ENCODE measurements around the gene GIMAP8. TPM values are rescaled to one million over a fixed set of nuclear protein-coding genes. Genes with fewer than 3 reads are reported as not detected.

GIMAP8 gene
- total RNA-seq, 2 donors from 2014 or later, result 0.99 to 5.4 TPM

DNA sequence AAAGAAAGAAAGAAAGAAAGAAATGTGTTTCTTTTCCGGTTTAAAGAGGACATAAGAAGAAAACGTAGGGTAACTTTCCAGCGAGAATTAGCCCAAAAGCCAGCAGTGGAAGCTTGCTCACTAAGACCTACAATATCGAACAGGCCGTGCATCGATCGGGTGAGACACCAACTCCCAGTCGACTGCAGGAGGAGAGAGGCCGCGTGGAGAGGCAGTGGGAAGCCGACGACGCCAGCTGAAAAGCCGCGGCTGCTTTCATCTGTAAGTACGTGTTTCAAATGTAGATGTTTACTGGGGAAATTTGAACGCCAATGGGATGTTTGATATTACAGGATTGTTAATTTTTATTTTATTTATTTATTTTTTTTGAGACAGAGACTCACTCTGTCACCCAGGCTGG is 28.6 kb upstream of the GIMAP8 start:
- DNase-seq, result peak in 1 of 4 donors; percentile 9

DNA sequence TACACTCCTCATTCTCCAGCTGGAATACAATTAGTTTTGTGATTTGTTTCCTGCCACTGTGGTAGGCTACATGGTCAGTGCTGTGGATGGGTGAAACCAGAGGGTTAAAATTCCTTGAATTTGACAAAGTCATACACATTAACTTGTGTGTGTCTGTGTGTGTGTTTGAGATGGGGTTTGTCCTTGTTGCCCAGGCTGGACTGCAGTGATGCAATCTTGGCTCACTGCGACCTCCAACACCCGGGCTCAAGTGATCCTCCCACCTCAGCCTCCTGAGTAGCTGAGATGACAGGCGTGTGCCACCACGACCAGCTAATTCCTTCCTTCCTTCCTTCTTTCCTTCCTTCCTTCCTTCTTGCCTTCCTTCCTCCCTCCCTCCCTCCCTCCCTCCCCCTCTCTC is 24.8 kb upstream of the GIMAP8 start:
- ATAC-seq (no peak), DNase-seq (peak in 1 of 4 donors; percentile 3)
- intact Hi-C loops (cut with DNase I), result no loop called here
- H3K27ac ChIP-seq, result no peak overlapping the region
- no peaks in the 10 kb centered on the region for H3K9me3 ChIP-seq
- H3K27me3 ChIP-seq, result no peaks in the 10 kb centered on the region
- 53 to 54% methylated on average over 4 of the region's 4 CpGs for WGBS, 2 donors
- no peak for TF ChIP-seq POLR2A (IDR thresholded peaks at IDR 0.05)
- TF ChIP-seq, protein P1, sequence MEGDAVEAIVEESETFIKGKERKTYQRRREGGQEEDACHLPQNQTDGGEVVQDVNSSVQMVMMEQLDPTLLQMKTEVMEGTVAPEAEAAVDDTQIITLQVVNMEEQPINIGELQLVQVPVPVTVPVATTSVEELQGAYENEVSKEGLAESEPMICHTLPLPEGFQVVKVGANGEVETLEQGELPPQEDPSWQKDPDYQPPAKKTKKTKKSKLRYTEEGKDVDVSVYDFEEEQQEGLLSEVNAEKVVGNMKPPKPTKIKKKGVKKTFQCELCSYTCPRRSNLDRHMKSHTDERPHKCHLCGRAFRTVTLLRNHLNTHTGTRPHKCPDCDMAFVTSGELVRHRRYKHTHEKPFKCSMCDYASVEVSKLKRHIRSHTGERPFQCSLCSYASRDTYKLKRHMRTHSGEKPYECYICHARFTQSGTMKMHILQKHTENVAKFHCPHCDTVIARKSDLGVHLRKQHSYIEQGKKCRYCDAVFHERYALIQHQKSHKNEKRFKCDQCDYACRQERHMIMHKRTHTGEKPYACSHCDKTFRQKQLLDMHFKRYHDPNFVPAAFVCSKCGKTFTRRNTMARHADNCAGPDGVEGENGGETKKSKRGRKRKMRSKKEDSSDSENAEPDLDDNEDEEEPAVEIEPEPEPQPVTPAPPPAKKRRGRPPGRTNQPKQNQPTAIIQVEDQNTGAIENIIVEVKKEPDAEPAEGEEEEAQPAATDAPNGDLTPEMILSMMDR (IDR thresholded peaks at IDR 0.05), result no peak
- H3K36me3 ChIP-seq (replicated peaks in 1 of 2; ENCODE audit: insufficient read depth in 1 of 2, low read depth in 2 of 2), result no peaks in the 10 kb centered on the region
- peaks cover 13% of the 10 kb centered on the region for H3K4me1 ChIP-seq
- no peak overlapping the region for H3K4me3 ChIP-seq

More for the DNA sequence above, 28.6 kb upstream of the GIMAP8 start:
- Histone ChIP-seq H3K4me3 (no peak overlapping the region), H3K27ac (no peak overlapping the region), H3K9me3 (no peaks in the 10 kb centered on the region), H3K36me3 (replicated peaks in 1 of 2; ENCODE audit: insufficient read depth in 1 of 2, low read depth in 2 of 2) (no peaks in the 10 kb centered on the region), H3K4me1 (peaks cover 6% of the 10 kb centered on the region), H3K27me3 (no peaks in the 10 kb centered on the region)
- intact Hi-C loops (cut with DNase I), result no loop called here
- no peak for ATAC-seq
- 69 to 72% methylated on average over 17 of the region's 17 CpGs for WGBS, 2 donors
- TF ChIP-seq, protein P1 (IDR thresholded peaks at IDR 0.05), result no peak
- TF ChIP-seq POLR2A (IDR thresholded peaks at IDR 0.05), result no peak

DNA sequence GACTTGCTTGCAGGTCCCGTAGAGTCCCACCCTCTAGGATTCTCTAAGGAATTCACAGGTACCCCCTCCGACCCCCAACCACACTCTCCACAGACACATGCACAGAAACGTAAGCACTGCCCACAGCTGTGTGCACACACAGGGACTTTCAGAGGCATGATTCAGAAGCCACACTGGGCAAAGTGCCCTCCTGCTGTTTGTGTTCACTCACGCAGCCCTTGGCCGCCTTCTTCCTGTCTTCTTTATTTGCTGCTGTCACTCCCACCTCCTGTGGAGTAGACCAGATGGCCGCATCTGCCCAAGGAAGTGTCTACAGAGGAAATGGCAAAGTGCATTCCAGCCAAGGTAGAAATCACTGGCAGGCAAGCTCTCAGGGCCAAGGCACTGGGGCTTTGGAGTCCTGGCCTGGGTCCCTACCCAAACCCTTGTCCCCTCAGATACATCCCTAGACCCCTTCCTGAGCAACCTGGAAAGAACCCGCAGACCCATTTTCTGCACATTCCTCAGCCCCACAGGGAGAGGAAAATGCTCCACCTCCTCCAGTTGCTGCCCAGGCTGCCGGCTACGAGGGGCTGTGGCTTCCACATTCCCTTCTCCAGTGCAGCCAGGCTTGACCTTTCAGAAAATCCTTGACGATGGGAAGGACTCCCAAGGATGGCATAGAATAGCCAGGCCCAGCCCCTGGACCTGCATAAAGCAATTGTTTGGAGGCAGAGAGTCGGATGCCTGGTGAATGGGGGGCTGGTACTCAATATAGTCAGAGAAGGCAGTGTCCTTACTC is 21.6 kb upstream of the GIMAP8 start:
- no peaks in the 10 kb centered on the region for H3K9me3 ChIP-seq
- H3K4me1 ChIP-seq, result peaks cover 7% of the 10 kb centered on the region
- DNase-seq, result peak; percentile 18 to 70 (median 58)
- H3K27me3 ChIP-seq, result no peaks in the 10 kb centered on the region
- TF ChIP-seq POLR2A (IDR thresholded peaks at IDR 0.05), result no peak
- TF ChIP-seq, protein P1 (IDR thresholded peaks at IDR 0.05), result no peak
- H3K27ac ChIP-seq, result no peak overlapping the region
- no peaks in the 10 kb centered on the region for H3K36me3 ChIP-seq (replicated peaks in 1 of 2; ENCODE audit: insufficient read depth in 1 of 2, low read depth in 2 of 2)
- intact Hi-C loops (cut with DNase I), result no loop called here
- no peak overlapping the region for H3K4me3 ChIP-seq
- ATAC-seq, result no peak
- 42 to 47% methylated on average over 11 of the region's 11 CpGs for WGBS, 2 donors

DNA sequence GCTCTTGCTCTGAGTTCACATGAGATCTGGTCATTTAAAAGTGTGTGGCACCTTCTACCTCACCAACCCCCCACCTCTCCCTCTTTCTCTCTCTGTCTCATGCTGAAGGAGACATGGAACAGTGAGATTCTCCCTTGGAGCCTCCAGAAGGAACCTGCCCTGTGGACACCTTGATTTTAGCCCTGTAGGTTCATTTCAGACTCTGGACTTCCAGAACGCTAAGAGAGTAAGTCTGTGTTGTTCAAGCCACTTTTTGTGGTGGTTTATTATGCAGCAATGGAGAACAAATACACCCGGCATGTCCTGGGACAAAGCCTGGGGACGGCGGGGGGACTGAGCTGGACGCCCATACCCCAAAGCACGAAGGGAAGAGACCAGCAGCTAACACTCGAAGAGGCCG is 20.7 kb upstream of the GIMAP8 start:
- no peak for TF ChIP-seq POLR2A (IDR thresholded peaks at IDR 0.05)
- TF ChIP-seq, protein P1 (IDR thresholded peaks at IDR 0.05), result no peak
- Histone ChIP-seq H3K27me3 (no peaks in the 10 kb centered on the region), H3K27ac (no peak overlapping the region), H3K36me3 (replicated peaks in 1 of 2; ENCODE audit: insufficient read depth in 1 of 2, low read depth in 2 of 2) (no peaks in the 10 kb centered on the region), H3K4me3 (no peak overlapping the region), H3K4me1 (peaks cover 7% of the 10 kb centered on the region), H3K9me3 (no peaks in the 10 kb centered on the region)
- 80 to 82% methylated on average over 7 of the region's 8 CpGs for WGBS, 2 donors
- ATAC-seq (no peak), DNase-seq (peak in 1 of 4 donors; percentile 1)
- intact Hi-C loops (cut with DNase I), result no loop called here
